HG02973 (cell line): ENCODE measurements around the gene PCDHB6.
"Not testable (repeated sequence)": the region's sequence is repeated elsewhere in the genome, so short reads cannot be mapped to it uniquely, and the experiment has no call there.

Experiments used
- ATAC-seq: cut with Tn5 transposase; IDR thresholded peaks from one replicate; pipeline ENCODE4 v1.9.1; 2021; ENCODE audit warnings: moderate library complexity; ENCODE audit not compliant: unreplicated experiment

PCDHB6 gene

DNA sequence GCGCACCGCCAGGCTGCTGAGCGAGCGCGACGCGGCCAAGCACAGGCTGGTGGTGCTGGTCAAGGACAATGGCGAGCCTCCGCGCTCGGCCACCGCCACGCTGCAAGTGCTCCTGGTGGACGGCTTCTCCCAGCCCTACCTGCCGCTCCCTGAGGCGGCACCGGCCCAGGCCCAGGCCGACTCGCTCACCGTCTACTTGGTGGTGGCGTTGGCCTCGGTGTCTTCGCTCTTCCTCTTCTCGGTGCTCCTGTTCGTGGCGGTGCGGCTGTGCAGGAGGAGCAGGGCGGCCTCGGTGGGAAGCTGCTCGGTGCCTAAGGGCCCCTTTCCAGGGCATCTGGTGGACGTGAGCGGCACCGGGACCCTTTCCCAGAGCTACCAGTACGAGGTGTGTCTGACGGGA lies 51.8 kb downstream of the PCDHB6 start:
- ATAC-seq, result not testable (repeated sequence)
